HCT116 (cell line): Measurements from ENCODE around the gene EIF4E1B. TPM values are rescaled to one million over a fixed set of nuclear protein-coding genes. Genes with fewer than 3 reads are reported as not detected.
A peak's percentile ranks its signal among the peaks of the same experiment; 100 is the strongest.

Source experiments
- ATAC-seq: fragments of 200-7000 bp; cut with Tn5 transposase; 2 replicates; pipeline ENCODE4 v1.9.1; 2020; ENCODE audit warnings: mild to moderate bottlenecking, moderate library complexity
- BruUV-seq: library from RNA; stranded (reverse); fragments of 400-500 nt; replicated peaks from 2 replicates; lab custom pipeline; 2021; lab: Mats Ljungman, UMichigan
- CTCF ChIA-PET: fragments of 300-600 bp; sonication (Branson Sonifier 250); formaldehyde crosslinking; loops from one replicate; lab custom pipeline; 2021; ENCODE audit warnings: antibody characterized with exemption; lab: Charles Lee
- POLR2A ChIA-PET: fragments of 300-600, 350-600 bp; sonication (Branson Sonifier 250); formaldehyde crosslinking; loops from one replicate; lab custom pipeline; 2021; ENCODE audit warnings: antibody characterized with exemption; lab: Charles Lee
- RAD21 ChIA-PET, 2 experiments: fragments of 300-600 bp; sonication (Branson Sonifier 250); formaldehyde crosslinking; loops; one replicate each; lab custom pipeline; 2023; ENCODE audit warnings: low total read pairs in 2 of 2; ENCODE audit not compliant: uncharacterized antibody in 2 of 2, unreplicated experiment in 2 of 2, low non-redundant PET in 1 of 2; lab: Charles Lee
- DNase-seq: peaks from one replicate; pipeline ENCODE4 v3.0.0-alpha.2; 2010; ENCODE audit warnings: low read depth, low spot score
- H2AFZ ChIP-seq: fragments of 200-600 bp; shearing (Covaris generic), sonication (generic); 2 replicates; pipeline ENCODE4 v1.6.1; 2017; ENCODE audit warnings: low read depth, mixed run types, mixed read lengths, antibody characterized with exemption, low read length; ENCODE audit not compliant: poor library complexity, severe bottlenecking
- H3K27ac ChIP-seq: 2 replicates; pipeline ENCODE4 v1.5.1; 2012; ENCODE audit warnings: low read depth, low read length
- H3K27me3 ChIP-seq: fragments of 200-600 bp; sonication (generic); 2 replicates; pipeline ENCODE4 v1.6.1; 2016; ENCODE audit warnings: mixed run types, low read length, mixed read lengths; ENCODE audit not compliant: insufficient read depth
- H3K36me3 ChIP-seq, 2 experiments: fragments of 200-500 bp in 1 of 2; fragments of 200-600 bp in 1 of 2; sonication (Bioruptor generic) in 1 of 2; sonication (generic) in 1 of 2; 2 replicates each; pipeline versions ENCODE4 v1.5.1 to v1.6.1; 2014 to 2016; ENCODE audit warnings: low read length in 2 of 2, inconsistent platforms in 1 of 2, mixed read lengths in 1 of 2, mixed run types in 1 of 2; ENCODE audit not compliant: insufficient read depth in 2 of 2, control insufficient read depth in 1 of 2
- H3K4me1 ChIP-seq, 2 experiments: fragments of 200-600 bp in 1 of 2; sonication (generic) in 1 of 2; 2 replicates each; pipeline versions ENCODE4 v1.5.1 to v1.6.1; 2012 to 2017; ENCODE audit warnings: low read length in 2 of 2, inconsistent platforms in 1 of 2, mild to moderate bottlenecking in 1 of 2, mixed read lengths in 1 of 2, mixed run types in 1 of 2, moderate library complexity in 1 of 2; ENCODE audit not compliant: insufficient read depth in 2 of 2, control insufficient read depth in 1 of 2
- H3K4me2 ChIP-seq: fragments of 200-600 bp; sonication (generic); 2 replicates; pipeline ENCODE4 v1.6.1; 2017; ENCODE audit warnings: mixed run types, low read length, mixed read lengths
- H3K4me3 ChIP-seq, 2 experiments: fragments of 200-600 bp in 1 of 2; sonication (generic) in 1 of 2; replicated peaks in 1 of 2; 2 replicates each; pipeline ENCODE4 v1.5.1; 2011 to 2016; ENCODE audit warnings: low read length in 2 of 2, control low read depth in 1 of 2, low read depth in 1 of 2, mild to moderate bottlenecking in 1 of 2, mixed read lengths in 1 of 2, mixed run types in 1 of 2
- H3K79me2 ChIP-seq: fragments of 200-600 bp; sonication (generic); 2 replicates; pipeline ENCODE4 v1.6.1; 2017; ENCODE audit warnings: mild to moderate bottlenecking, mixed run types, low read length, moderate library complexity, mixed read lengths; ENCODE audit not compliant: insufficient read depth
- H3K9ac ChIP-seq: fragments of 200-600 bp; sonication (generic); 2 replicates; pipeline ENCODE4 v1.6.1; 2016; ENCODE audit warnings: low read length, mixed read lengths
- H3K9me2 ChIP-seq: fragments of 200-600 bp; sonication (generic), shearing (Covaris generic); 2 replicates; pipeline ENCODE4 v1.6.1; 2017; ENCODE audit warnings: mixed run types, mild to moderate bottlenecking, moderate library complexity; ENCODE audit not compliant: insufficient read depth
- H3K9me3 ChIP-seq, 2 experiments: fragments of 200-500 bp in 1 of 2; fragments of 200-600 bp in 1 of 2; sonication (Bioruptor generic) in 1 of 2; sonication (generic) in 1 of 2; 2 replicates each; pipeline ENCODE4 v1.6.1; 2014 to 2017; ENCODE audit warnings: low read length in 2 of 2, mixed read lengths in 2 of 2, inconsistent platforms in 1 of 2, low read depth in 1 of 2, mild to moderate bottlenecking in 1 of 2, mixed run types in 1 of 2, moderate library complexity in 1 of 2; ENCODE audit not compliant: control insufficient read depth in 1 of 2, insufficient read depth in 1 of 2
- H4K20me1 ChIP-seq: fragments of 200-600 bp; sonication (generic), shearing (Covaris generic); 2 replicates; pipeline ENCODE4 v1.6.1; 2017; ENCODE audit warnings: mixed run types, mild to moderate bottlenecking, moderate library complexity; ENCODE audit not compliant: insufficient read depth
- JUND ChIP-seq: IDR thresholded peaks from 2 replicates; pipeline ENCODE4 v1.6.1; 2012
- POLR2AphosphoS5 ChIP-seq: IDR thresholded peaks from 2 replicates; pipeline ENCODE4 v1.6.1; 2011; ENCODE audit warnings: mild to moderate bottlenecking, low read depth, low read length, moderate library complexity
- RAD21 ChIP-seq: IDR thresholded peaks from 2 replicates; pipeline ENCODE4 v1.6.1; 2012; ENCODE audit warnings: low read depth, mild to moderate bottlenecking
- SP1 ChIP-seq: IDR thresholded peaks from 2 replicates; pipeline ENCODE4 v1.6.1; 2012; ENCODE audit warnings: low read depth
- SRF ChIP-seq: IDR thresholded peaks from 2 replicates; pipeline ENCODE4 v1.6.1; 2012; ENCODE audit warnings: low read depth
- intact Hi-C: fragments of 100-400 bp; cut with micrococcal nuclease; formaldehyde crosslinking; loops from 2 replicates; pipeline ENCODE4 v1.10.0; 2022
- total RNA-seq: library from RNA; stranded (reverse); gene quantifications from one replicate; pipeline ENCODE4 v1.2.1, GENCODE V29; 2021; ENCODE audit not compliant: unreplicated experiment
- TF ChIP-seq, protein P1 (sequence below), 3 experiments: fragments of 200-600 bp in 1 of 3; sonication (generic) in 1 of 3; IDR thresholded peaks in 2 of 3; conservative IDR thresholded peaks in 1 of 3; 2 replicates each; pipeline ENCODE4 v1.5.1; 2012 to 2017; ENCODE audit warnings: low read depth in 2 of 3, low read length in 2 of 3, antibody characterized with exemption in 1 of 3, borderline replicate concordance in 1 of 3, control low read depth in 1 of 3, mild to moderate bottlenecking in 1 of 3, mixed read lengths in 1 of 3, mixed run types in 1 of 3, moderate library complexity in 1 of 3; ENCODE audit not compliant: insufficient read depth in 1 of 3
- TF ChIP-seq, protein P2 (sequence below): IDR thresholded peaks from 2 replicates; pipeline ENCODE4 v1.6.1; 2012
- TF ChIP-seq, protein P3 (sequence below): IDR thresholded peaks from 2 replicates; pipeline ENCODE4 v1.6.1; 2012

EIF4E1B gene
- total RNA-seq, 1 experiment from 2014 or later, result 0.07 TPM

DNA sequence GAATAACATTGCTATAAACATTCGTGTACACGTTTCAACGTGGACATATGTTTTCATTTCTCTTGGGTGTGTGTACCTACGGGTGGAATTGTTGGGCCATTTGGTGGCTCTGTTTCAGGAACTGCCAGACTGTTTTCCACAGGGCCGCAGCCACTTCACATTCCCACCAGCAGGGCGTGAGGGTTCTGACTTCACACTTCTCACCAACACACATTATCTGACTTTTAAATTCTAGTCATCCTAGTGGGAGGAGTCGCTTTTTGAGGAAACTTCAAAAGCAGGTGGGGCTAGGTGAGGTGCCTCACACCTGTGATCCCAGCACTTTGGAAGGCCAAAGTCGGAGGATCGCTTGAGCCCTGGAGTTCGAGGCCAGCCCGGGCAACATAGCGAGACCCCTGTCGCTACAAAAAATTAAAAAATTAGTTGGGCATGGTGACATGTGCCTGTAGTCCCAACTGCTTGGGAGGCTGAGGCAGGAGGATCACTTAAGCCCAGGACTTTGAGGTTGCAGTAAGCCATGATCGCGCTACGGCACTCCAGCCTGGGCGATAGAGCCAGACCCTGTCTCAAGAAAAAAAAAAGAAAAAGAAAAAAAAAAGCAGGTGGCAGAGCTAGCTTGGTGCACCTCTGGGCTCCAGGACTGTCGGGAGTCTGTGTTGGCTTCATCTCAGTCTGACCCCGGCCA lies 45.3 kb downstream of the EIF4E1B start (continued):
- TF ChIP-seq, protein P1, sequence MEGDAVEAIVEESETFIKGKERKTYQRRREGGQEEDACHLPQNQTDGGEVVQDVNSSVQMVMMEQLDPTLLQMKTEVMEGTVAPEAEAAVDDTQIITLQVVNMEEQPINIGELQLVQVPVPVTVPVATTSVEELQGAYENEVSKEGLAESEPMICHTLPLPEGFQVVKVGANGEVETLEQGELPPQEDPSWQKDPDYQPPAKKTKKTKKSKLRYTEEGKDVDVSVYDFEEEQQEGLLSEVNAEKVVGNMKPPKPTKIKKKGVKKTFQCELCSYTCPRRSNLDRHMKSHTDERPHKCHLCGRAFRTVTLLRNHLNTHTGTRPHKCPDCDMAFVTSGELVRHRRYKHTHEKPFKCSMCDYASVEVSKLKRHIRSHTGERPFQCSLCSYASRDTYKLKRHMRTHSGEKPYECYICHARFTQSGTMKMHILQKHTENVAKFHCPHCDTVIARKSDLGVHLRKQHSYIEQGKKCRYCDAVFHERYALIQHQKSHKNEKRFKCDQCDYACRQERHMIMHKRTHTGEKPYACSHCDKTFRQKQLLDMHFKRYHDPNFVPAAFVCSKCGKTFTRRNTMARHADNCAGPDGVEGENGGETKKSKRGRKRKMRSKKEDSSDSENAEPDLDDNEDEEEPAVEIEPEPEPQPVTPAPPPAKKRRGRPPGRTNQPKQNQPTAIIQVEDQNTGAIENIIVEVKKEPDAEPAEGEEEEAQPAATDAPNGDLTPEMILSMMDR (IDR thresholded peaks at IDR 0.05 in 2 of 3, conservative IDR thresholded peaks at IDR 0.05 in 1 of 3; ENCODE audit: borderline replicate concordance in 1 of 3, insufficient read depth in 1 of 3, low read depth in 2 of 3, low read length in 2 of 3), result peak; percentile 57 to 90 (median 88); a peak in 5 of 6 replicates
- TF ChIP-seq RAD21, result peak; percentile 39
- TF ChIP-seq, all 23 proteins: peak for 6

DNA sequence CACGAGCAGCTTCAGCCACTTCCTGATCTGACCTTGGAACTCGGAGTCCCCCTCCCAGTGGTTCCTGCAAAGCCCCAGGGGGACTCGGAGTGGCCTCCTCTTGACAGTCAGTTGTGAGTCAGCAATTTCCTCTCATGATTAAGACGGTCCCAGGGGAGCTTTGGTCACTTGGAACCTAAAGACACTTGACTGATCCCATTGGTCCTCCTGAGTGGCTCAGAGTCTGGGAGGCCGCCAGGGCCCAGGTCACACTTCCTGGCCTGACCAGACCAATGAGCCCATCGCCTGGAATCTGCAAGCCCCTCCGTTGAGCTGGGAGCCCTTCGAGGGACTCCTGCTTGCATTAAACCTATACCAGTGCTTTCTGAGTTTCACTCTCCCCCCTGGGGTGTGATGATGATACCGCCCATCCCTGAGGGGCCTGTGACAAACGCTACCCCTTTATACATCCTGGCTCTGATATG lies 45.9 kb downstream of the EIF4E1B start:
- ChIA-PET POLR2A (no interaction called here), RAD21 (interaction anchor here in 1 of 2 experiments (0.5 kb wide), 1 partner anchor 272 kb away, joined by 3 read pairs; no protein-coding TSS in a partner anchor), CTCF (interaction anchor here (1.9 kb wide), 1 partner anchor 16 kb away, joined by 10 read pairs; no protein-coding TSS in a partner anchor)
- H3K27ac ChIP-seq, result no peak overlapping the region
- TF ChIP-seq POLR2AphosphoS5 (no peak), SRF (no peak), SP1 (no peak), JUND (no peak)
- TF ChIP-seq, protein P2, sequence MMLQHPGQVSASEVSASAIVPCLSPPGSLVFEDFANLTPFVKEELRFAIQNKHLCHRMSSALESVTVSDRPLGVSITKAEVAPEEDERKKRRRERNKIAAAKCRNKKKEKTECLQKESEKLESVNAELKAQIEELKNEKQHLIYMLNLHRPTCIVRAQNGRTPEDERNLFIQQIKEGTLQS, result no peak
- TF ChIP-seq, protein P3, sequence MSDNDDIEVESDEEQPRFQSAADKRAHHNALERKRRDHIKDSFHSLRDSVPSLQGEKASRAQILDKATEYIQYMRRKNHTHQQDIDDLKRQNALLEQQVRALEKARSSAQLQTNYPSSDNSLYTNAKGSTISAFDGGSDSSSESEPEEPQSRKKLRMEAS, result no peak
- H3K9me2 ChIP-seq, result no peaks in the 10 kb centered on the region
- ATAC-seq (0 out of 2 replicates have a peak, but pooled peaks have one; percentile 23), DNase-seq (peak; percentile 32)
- no peak overlapping the region for H3K9ac ChIP-seq
- no peaks in the 10 kb centered on the region for H4K20me1 ChIP-seq
- H2AFZ ChIP-seq, result peak overlapping the region; percentile 93
- peaks cover 7 to 16% of the 10 kb centered on the region in 2 experiments for H3K4me1 ChIP-seq
- H3K27me3 ChIP-seq, result no peaks in the 10 kb centered on the region
- H3K9me3 ChIP-seq, result no peaks in the 10 kb centered on the region
- H3K4me2 ChIP-seq, result peak overlapping the region; percentile 42
- no peak overlapping the region for H3K4me3 ChIP-seq
- intact Hi-C loops, result loop anchor here (5.0 kb wide), 1 partner anchor 271 kb away; no protein-coding TSS in a partner anchor
- H3K36me3 ChIP-seq, result no peaks in the 10 kb centered on the region
- BruUV-seq, result no TSS peak
- H3K79me2 ChIP-seq, result no peaks in the 10 kb centered on the region
